ENCODE results near the gene MESD.

GRCh38 chr15:80953001-80953952 lies 36.3 kb downstream of the MESD start:
- TF ChIP-seq, protein P1, sequence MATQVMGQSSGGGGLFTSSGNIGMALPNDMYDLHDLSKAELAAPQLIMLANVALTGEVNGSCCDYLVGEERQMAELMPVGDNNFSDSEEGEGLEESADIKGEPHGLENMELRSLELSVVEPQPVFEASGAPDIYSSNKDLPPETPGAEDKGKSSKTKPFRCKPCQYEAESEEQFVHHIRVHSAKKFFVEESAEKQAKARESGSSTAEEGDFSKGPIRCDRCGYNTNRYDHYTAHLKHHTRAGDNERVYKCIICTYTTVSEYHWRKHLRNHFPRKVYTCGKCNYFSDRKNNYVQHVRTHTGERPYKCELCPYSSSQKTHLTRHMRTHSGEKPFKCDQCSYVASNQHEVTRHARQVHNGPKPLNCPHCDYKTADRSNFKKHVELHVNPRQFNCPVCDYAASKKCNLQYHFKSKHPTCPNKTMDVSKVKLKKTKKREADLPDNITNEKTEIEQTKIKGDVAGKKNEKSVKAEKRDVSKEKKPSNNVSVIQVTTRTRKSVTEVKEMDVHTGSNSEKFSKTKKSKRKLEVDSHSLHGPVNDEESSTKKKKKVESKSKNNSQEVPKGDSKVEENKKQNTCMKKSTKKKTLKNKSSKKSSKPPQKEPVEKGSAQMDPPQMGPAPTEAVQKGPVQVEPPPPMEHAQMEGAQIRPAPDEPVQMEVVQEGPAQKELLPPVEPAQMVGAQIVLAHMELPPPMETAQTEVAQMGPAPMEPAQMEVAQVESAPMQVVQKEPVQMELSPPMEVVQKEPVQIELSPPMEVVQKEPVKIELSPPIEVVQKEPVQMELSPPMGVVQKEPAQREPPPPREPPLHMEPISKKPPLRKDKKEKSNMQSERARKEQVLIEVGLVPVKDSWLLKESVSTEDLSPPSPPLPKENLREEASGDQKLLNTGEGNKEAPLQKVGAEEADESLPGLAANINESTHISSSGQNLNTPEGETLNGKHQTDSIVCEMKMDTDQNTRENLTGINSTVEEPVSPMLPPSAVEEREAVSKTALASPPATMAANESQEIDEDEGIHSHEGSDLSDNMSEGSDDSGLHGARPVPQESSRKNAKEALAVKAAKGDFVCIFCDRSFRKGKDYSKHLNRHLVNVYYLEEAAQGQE (IDR thresholded peaks at IDR 0.05; ENCODE audit: insufficient read depth in 1 of 2, low read depth in 2 of 2, low read length in 1 of 2), result no peak
- TF ChIP-seq CTCF (IDR thresholded peaks at IDR 0.05) (no peak), POLR2AphosphoS5 (IDR thresholded peaks at IDR 0.05; ENCODE audit: low read depth, low read length) (no peak), TCF7L2 (IDR thresholded peaks at IDR 0.05; ENCODE audit: low read depth, low read length) (no peak)
